ENCODE results near the gene SCG3. TPM values are rescaled to one million over a fixed set of nuclear protein-coding genes. Genes with fewer than 3 reads are reported as not detected.
"Not testable (repeated sequence)": the region's sequence is repeated elsewhere in the genome, so short reads cannot be mapped to it uniquely, and the experiment has no call there.

SCG3 gene
- total RNA-seq, 1 donor from 2014 or later: not detected

DNA sequence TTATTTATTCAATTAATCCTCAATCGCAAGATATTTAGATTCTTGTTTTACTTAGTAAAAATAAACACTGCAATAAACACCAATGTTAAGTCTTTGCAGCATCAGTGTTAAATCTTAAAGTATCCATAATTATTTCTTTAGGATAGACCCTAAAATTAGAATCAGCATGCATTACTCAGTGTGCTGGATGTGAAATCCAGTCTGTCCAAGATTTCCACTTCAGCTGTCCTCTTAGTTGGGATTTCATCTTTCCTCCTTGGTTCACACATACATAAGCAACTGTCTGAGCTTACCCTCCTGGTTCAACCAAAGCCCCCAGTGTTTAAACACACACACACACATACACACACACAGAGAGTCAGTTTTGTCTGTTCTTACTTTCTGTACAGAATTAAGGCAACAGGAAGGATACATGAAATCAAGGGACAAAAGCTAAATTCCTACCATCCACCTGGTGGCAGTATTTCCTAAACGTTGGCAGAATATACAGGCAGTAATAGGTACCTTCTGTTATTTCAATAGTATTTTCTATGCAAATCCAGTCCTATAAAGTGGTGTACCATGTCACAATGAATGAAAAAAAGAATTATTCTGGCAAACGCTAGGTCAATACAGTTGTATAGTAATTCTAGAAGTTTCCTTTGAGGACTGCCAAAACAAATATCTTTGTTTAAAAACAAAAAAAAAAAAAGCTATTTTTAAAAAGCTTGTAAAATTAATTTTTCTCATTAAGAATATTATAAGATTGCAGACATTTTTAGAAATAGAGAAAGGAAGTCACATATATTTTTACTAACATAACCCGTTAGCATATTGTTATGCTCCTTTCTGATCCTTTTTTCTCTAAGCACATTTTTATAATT is 31.4 kb upstream of the SCG3 start:
- TF ChIP-seq, protein P1, sequence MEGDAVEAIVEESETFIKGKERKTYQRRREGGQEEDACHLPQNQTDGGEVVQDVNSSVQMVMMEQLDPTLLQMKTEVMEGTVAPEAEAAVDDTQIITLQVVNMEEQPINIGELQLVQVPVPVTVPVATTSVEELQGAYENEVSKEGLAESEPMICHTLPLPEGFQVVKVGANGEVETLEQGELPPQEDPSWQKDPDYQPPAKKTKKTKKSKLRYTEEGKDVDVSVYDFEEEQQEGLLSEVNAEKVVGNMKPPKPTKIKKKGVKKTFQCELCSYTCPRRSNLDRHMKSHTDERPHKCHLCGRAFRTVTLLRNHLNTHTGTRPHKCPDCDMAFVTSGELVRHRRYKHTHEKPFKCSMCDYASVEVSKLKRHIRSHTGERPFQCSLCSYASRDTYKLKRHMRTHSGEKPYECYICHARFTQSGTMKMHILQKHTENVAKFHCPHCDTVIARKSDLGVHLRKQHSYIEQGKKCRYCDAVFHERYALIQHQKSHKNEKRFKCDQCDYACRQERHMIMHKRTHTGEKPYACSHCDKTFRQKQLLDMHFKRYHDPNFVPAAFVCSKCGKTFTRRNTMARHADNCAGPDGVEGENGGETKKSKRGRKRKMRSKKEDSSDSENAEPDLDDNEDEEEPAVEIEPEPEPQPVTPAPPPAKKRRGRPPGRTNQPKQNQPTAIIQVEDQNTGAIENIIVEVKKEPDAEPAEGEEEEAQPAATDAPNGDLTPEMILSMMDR (conservative IDR thresholded peaks at IDR 0.05; ENCODE audit: low read depth, low read length): peak; percentile 78
- DNase-seq (ENCODE audit: low read depth): peak; percentile 37
- H3K4me3 ChIP-seq (ENCODE audit: low read depth, low read length): no peak overlapping the region

DNA sequence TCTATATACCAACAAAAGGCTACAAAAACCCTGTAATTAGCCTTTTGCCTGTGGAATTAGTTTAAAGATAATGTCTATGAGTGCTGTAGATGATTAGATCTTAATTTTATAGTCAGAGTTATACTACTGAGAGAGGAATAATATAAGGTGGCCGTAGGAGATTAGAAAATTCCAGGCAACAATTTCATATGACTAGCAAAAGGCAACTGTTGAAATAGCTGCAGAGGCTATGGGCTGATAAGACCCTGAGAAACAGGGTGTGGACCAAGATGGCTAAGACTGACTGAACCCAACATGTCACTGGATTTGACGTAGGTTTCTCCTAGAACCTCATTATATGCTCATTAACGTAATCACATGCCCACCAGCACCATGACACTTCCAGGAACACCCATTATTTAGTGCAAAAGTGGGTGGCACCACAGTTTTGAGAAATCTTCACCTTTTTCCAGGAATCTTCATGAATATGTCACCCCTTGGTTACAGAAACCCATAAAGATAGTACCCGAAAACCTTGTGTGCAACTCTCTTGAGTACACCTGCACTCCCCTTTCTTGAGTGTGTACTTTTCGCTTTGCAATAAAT is 29.1 kb upstream of the SCG3 start:
- DNase-seq (ENCODE audit: low read depth): no peak
- H3K4me3 ChIP-seq (ENCODE audit: low read depth, low read length): no peak overlapping the region
- TF ChIP-seq, protein P1 (conservative IDR thresholded peaks at IDR 0.05; ENCODE audit: low read depth, low read length): no peak

DNA sequence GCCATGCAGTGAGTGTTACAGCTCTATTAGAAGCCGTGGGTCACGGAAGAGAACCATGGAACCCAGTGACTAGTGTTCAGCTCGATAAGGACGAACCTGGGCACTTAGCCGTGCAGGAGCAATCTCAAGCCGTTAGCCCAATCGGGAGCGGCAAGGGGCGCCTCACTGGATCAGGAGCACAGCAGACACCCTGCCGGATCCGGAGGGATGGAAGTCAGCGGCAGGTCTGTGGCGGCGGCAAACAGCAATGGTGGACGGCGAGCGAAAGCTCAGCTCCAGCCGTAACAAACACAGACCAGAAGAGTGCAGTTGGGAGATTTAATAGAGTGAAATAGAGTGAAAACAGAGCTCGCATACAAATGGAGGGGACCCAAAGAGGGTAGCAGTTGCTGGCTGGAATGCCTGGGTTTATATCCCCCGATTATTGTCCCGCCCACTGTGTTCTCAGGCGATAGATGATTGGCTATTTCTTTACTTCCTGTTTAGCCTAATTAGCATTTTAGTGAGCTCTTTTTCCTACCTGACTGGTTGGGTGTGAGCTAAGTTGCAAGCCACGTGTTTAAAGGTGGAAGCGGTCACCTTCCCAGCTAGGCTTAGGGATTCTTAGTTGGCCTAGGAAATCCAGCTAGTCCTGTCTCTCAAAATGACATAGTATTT is 25.8 kb upstream of the SCG3 start:
- H3K4me3 ChIP-seq (ENCODE audit: low read depth, low read length); DNase-seq (ENCODE audit: low read depth): not testable (repeated sequence)

DNA sequence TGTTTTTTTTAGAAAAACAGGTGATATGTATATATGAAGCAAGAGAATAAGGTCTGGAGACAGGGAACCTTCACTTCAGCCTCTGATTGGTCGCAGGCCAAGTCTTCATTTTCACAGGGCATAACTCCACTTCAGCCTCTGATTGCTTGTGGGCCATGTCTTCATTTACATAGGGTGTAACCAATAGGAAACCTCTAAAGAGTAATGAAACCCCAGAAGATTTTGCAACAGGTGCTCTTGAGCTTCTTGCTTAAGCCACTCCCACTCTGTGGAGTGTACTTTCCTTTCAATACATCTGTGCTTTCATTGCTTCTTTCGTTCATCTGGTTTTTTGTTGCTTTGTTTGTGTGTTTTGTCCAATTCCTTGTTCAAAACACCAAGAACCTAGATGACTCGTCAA is 22.6 kb upstream of the SCG3 start:
- no peak overlapping the region for H3K4me3 ChIP-seq (ENCODE audit: low read depth, low read length)
- no peak for DNase-seq (ENCODE audit: low read depth)
- TF ChIP-seq, protein P1 (conservative IDR thresholded peaks at IDR 0.05; ENCODE audit: low read depth, low read length): no peak

DNA sequence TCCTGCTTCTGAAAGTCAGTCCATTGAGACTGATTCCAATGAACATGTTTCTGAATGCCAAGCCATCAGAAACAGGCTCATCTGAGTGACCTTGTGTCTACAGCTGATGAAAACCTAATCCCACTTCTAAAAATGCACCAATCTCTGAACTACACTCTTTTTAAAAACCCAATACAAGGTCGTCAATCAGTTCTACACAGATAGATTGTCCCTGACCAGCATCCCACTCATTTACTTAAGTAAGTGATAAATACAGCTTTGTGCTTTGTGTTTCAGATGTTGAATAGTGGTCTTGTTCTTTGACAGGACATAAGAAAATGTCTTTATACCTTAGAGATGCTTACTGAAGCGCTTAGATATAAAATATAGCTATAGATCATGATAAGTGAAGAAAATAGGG is 20.2 kb upstream of the SCG3 start:
- TF ChIP-seq, protein P1 (conservative IDR thresholded peaks at IDR 0.05; ENCODE audit: low read depth, low read length): no peak
- H3K4me3 ChIP-seq (ENCODE audit: low read depth, low read length): no peak overlapping the region
- no peak for DNase-seq (ENCODE audit: low read depth)

DNA sequence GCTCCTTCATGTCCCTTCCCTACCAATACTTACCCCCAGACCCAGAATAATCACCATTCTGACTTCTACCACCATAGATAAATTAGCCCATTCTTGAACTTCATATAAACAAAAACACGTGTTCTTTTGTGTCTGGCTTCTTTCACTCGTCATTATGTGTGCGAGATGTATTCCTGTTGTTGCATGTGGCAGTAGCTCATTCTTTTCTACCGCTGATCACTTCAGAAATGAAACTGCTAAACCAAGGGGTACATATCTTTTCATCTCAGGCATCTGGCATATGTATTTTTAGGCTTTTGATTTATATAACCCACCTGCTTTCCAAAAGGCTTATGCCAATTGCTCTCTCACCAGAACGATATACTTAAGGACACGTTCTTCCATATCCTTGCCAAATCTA is 13.8 kb upstream of the SCG3 start:
- TF ChIP-seq, protein P1 (conservative IDR thresholded peaks at IDR 0.05; ENCODE audit: low read depth, low read length): no peak
- DNase-seq (ENCODE audit: low read depth): no peak
- H3K4me3 ChIP-seq (ENCODE audit: low read depth, low read length): no peak overlapping the region

DNA sequence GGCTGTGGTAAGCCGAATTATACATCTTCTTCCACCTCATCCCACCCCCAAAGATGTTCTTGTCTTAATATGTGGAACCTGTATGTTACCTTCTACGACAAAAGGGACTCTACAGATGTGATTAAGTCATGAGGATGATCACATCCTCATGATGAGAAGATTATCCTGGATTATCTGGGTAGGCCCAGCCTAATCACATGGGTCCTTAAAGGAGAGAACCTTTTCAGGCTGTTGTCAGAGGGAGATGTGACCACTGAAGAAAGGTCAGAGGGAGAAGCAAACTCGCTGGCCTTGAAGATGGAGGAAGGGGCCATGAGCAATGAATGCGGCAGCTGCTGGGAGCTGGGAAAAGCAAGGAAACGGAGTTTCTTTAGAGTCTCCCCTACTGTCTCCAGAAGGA is 12.9 kb upstream of the SCG3 start:
- H3K4me3 ChIP-seq (ENCODE audit: low read depth, low read length): no peak overlapping the region
- DNase-seq (ENCODE audit: low read depth): no peak
- TF ChIP-seq, protein P1 (conservative IDR thresholded peaks at IDR 0.05; ENCODE audit: low read depth, low read length): no peak

Measured in epithelial cell of proximal tubule (primary cell).